HL-60 (cell line): ENCODE measurements around the gene SLA2.

ENCODE experiments used
- DNase-seq, 2 experiments: peaks; one replicate each; pipeline ENCODE4 v3.0.0-alpha.2; 2010 to 2020; ENCODE audit warnings: low read depth in 1 of 2, low spot score in 1 of 2
- H3K27ac ChIP-seq: fragments of 250-450 bp; sonication (Bioruptor Pico); replicated peaks from 2 replicates; pipeline ENCODE4 v1.5.1; 2020; ENCODE audit warnings: mild to moderate bottlenecking, moderate library complexity
- H3K27me3 ChIP-seq: fragments of 250-450 bp; sonication (Bioruptor Pico); 2 replicates; pipeline ENCODE4 v1.5.1; 2021; ENCODE audit warnings: mild to moderate bottlenecking, moderate library complexity; ENCODE audit not compliant: insufficient read depth, poor library complexity, severe bottlenecking
- H3K4me3 ChIP-seq: replicated peaks from 2 replicates; pipeline ENCODE4 v1.5.1; 2011; ENCODE audit warnings: mild to moderate bottlenecking, control low read depth, low read length; ENCODE audit not compliant: insufficient read depth
- GABPA ChIP-seq: IDR thresholded peaks from 2 replicates; pipeline ENCODE4 v1.6.1; 2012; ENCODE audit warnings: low read depth
- POLR2AphosphoS5 ChIP-seq: IDR thresholded peaks from 2 replicates; pipeline ENCODE4 v1.6.1; 2012; ENCODE audit warnings: low read depth
- REST ChIP-seq: IDR thresholded peaks from 2 replicates; pipeline ENCODE4 v1.6.1; 2012; ENCODE audit warnings: low read depth; ENCODE audit not compliant: insufficient replicate concordance
- SPI1 ChIP-seq: IDR thresholded peaks from 2 replicates; pipeline ENCODE4 v1.6.1; 2012; ENCODE audit warnings: low read depth, mild to moderate bottlenecking, borderline replicate concordance
- TF ChIP-seq, protein P1 (sequence below): IDR thresholded peaks from one replicate; pipeline ENCODE4 v1.5.1; 2011; ENCODE audit warnings: low read length, control low read depth, inconsistent platforms; ENCODE audit not compliant: insufficient read depth

The SLA2 gene

GRCh38 chr20:36672991-36673390 lies 27.0 kb upstream of the SLA2 start:
- H3K4me3 ChIP-seq: no peak overlapping the region
- TF ChIP-seq, protein P1, sequence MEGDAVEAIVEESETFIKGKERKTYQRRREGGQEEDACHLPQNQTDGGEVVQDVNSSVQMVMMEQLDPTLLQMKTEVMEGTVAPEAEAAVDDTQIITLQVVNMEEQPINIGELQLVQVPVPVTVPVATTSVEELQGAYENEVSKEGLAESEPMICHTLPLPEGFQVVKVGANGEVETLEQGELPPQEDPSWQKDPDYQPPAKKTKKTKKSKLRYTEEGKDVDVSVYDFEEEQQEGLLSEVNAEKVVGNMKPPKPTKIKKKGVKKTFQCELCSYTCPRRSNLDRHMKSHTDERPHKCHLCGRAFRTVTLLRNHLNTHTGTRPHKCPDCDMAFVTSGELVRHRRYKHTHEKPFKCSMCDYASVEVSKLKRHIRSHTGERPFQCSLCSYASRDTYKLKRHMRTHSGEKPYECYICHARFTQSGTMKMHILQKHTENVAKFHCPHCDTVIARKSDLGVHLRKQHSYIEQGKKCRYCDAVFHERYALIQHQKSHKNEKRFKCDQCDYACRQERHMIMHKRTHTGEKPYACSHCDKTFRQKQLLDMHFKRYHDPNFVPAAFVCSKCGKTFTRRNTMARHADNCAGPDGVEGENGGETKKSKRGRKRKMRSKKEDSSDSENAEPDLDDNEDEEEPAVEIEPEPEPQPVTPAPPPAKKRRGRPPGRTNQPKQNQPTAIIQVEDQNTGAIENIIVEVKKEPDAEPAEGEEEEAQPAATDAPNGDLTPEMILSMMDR: no peak
- TF ChIP-seq GABPA: no peak
- TF ChIP-seq REST: no peak
- no peak for TF ChIP-seq SPI1
- TF ChIP-seq POLR2AphosphoS5: no peak
- H3K27ac ChIP-seq: no peak overlapping the region
- H3K27me3 ChIP-seq: no peaks in the 10 kb centered on the region
- no peak for DNase-seq

GRCh38 chr20:36670665-36671357 lies 24.8 kb upstream of the SLA2 start:
- Histone ChIP-seq H3K4me3 (no peak overlapping the region), H3K27me3 (no peaks in the 10 kb centered on the region), H3K27ac (no peak overlapping the region)
- DNase-seq: no peak
- TF ChIP-seq, protein P1: no peak
- TF ChIP-seq POLR2AphosphoS5 (no peak), REST (no peak)

- Histone ChIP-seq H3K27me3 (no peaks in the 10 kb centered on the region), H3K27ac (no peak overlapping the region), H3K4me3 (no peak overlapping the region)
- TF ChIP-seq SPI1 (no peak), GABPA (no peak), POLR2AphosphoS5 (no peak), REST (no peak)
- TF ChIP-seq, protein P1: no peak
- peak in 1 of 2 experiments; percentile 28 for DNase-seq
Observed at GRCh38 chr20:36666181-36666740, 20.3 kb upstream of the SLA2 start.
